Keratinocyte (primary cell): Measurements from ENCODE around the gene HERC3. TPM values are rescaled to one million over a fixed set of nuclear protein-coding genes. Genes with fewer than 3 reads are reported as not detected.

Experiments used
- DNase-seq: peaks from one replicate; pipeline ENCODE4 v3.0.0-alpha.2; 2011; ENCODE audit warnings: low read depth, missing footprints, low spot score
- FAIRE-seq: peaks from 2 replicates; lab custom pipeline; 2011; peaks lifted over from hg19 to GRCh38; lab: Jason Lieb, UNC
- H2AFZ ChIP-seq: 2 replicates; pipeline ENCODE4 v1.6.0; 2012; ENCODE audit warnings: low read length, control low read depth, inconsistent platforms; ENCODE audit not compliant: control insufficient read depth
- H3K27ac ChIP-seq: 2 replicates; pipeline ENCODE4 v1.5.1; 2011; ENCODE audit warnings: low read length; ENCODE audit not compliant: control insufficient read depth, insufficient read depth
- H3K27me3 ChIP-seq: 3 replicates; pipeline ENCODE4 v1.6.0; 2011; ENCODE audit warnings: low read length; ENCODE audit not compliant: control insufficient read depth, insufficient read depth; ENCODE audit errors: extremely low read depth
- H3K36me3 ChIP-seq, 2 experiments: 2 replicates in 1 of 2; 3 replicates in 1 of 2; pipeline ENCODE4 v1.5.1; 2011; ENCODE audit warnings: low read length in 2 of 2, mild to moderate bottlenecking in 1 of 2; ENCODE audit not compliant: control insufficient read depth in 2 of 2, insufficient read depth in 2 of 2; ENCODE audit errors: extremely low read depth in 1 of 2
- H3K4me1 ChIP-seq: 3 replicates; pipeline ENCODE4 v1.5.1; 2011; ENCODE audit warnings: low read length; ENCODE audit not compliant: control insufficient read depth, insufficient read depth; ENCODE audit errors: extremely low read depth
- H3K4me2 ChIP-seq: 3 replicates; pipeline ENCODE4 v1.6.0; 2011; ENCODE audit warnings: low read depth, low read length; ENCODE audit not compliant: control insufficient read depth, insufficient read depth; ENCODE audit errors: extremely low read depth
- H3K4me3 ChIP-seq, 3 experiments: fragments of 200-600 bp in 1 of 3; sonication (generic) in 1 of 3; 2 replicates in 2 of 3; 3 replicates in 1 of 3; pipeline ENCODE4 v1.5.1; 2011 to 2016; ENCODE audit warnings: low read length in 3 of 3, mild to moderate bottlenecking in 3 of 3, control low read depth in 2 of 3, inconsistent platforms in 1 of 3, low read depth in 1 of 3, mixed read lengths in 1 of 3, mixed run types in 1 of 3, moderate library complexity in 1 of 3; ENCODE audit not compliant: control insufficient read depth in 2 of 3, insufficient read depth in 2 of 3; ENCODE audit errors: extremely low read depth in 1 of 3
- H3K79me2 ChIP-seq: 2 replicates; pipeline ENCODE4 v1.6.0; 2012; ENCODE audit warnings: low read length; ENCODE audit not compliant: control insufficient read depth, insufficient read depth
- H3K9ac ChIP-seq: 3 replicates; pipeline ENCODE4 v1.6.0; 2011; ENCODE audit warnings: low read length; ENCODE audit not compliant: control insufficient read depth, insufficient read depth; ENCODE audit errors: extremely low read depth
- H3K9me1 ChIP-seq: 3 replicates; pipeline ENCODE4 v1.6.0; 2011; ENCODE audit warnings: low read length; ENCODE audit not compliant: control insufficient read depth, insufficient read depth; ENCODE audit errors: extremely low read depth
- H3K9me3 ChIP-seq: 2 replicates; pipeline ENCODE4 v1.5.1; 2012; ENCODE audit warnings: low read depth, low read length; ENCODE audit not compliant: control insufficient read depth
- H4K20me1 ChIP-seq: 3 replicates; pipeline ENCODE4 v1.6.0; 2011; ENCODE audit warnings: low read length; ENCODE audit not compliant: control insufficient read depth, insufficient read depth; ENCODE audit errors: extremely low read depth
- CTCF ChIP-seq, 3 experiments: IDR thresholded peaks in 1 of 3; conservative IDR thresholded peaks in 1 of 3; optimal IDR thresholded peaks in 1 of 3; 2 replicates in 2 of 3; 3 replicates in 1 of 3; pipeline versions ENCODE3 to v1.5.1; 2011; ENCODE audit warnings: low read length in 3 of 3, mild to moderate bottlenecking in 3 of 3, moderate library complexity in 2 of 3, control low read depth in 1 of 3, inconsistent platforms in 1 of 3; ENCODE audit not compliant: insufficient read depth in 2 of 3; ENCODE audit errors: extremely low read depth in 1 of 3
- EZH2 ChIP-seq: IDR thresholded peaks from one replicate; pipeline ENCODE4 v1.6.1; 2012; ENCODE audit warnings: inconsistent platforms, mild to moderate bottlenecking, low read length, moderate library complexity
- dilution Hi-C: fragments of 300-500 bp; cut with MboI; formaldehyde crosslinking; loops from one replicate; pipeline ENCODE4 v1.7.0; 2020; ENCODE audit warnings: low sequenced_read_pairs; ENCODE audit not compliant: extremely low pct_ligation_motif_present
- polyA plus RNA-seq, 5 experiments: library from polyadenylated mRNA; depleted of rRNA in 3 of 5; stranded (reverse) in 3 of 5; stranded (forward) in 1 of 5; unstranded in 1 of 5; fragments of >200 nt; gene quantifications; 1 replicate in 1 of 5; 2 replicates in 3 of 5; 3 replicates in 1 of 5; pipeline versions ENCODE4 v1.2.1 to v1.2.3, GENCODE V29; 2011 to 2012; ENCODE audit warnings: missing spikeins in 2 of 5, low read depth in 1 of 5, low replicate concordance in 1 of 5

Gene HERC3
- polyA plus RNA-seq, 1 donor (not counting 4 experiments of a cell fraction or from before 2014, with no cell fraction given), result 26.3 TPM

- Histone ChIP-seq H3K4me2 (peak overlapping the region; percentile 83), H3K9me1 (no peaks in the 10 kb centered on the region), H4K20me1 (no peaks in the 10 kb centered on the region), H3K79me2 (peaks cover 47% of the 10 kb centered on the region), H3K9ac (peak overlapping the region; percentile 72), H3K4me3 (peak overlapping the region in 2 of 3 experiments; percentile 31 to 32), H3K9me3 (no peaks in the 10 kb centered on the region), H3K36me3 (peaks cover 6 to 11% of the 10 kb centered on the region in 2 experiments), H3K27ac (peak overlapping the region; percentile 93), H3K27me3 (no peaks in the 10 kb centered on the region), H3K4me1 (peaks cover 51% of the 10 kb centered on the region), H2AFZ (no peak overlapping the region)
- TF ChIP-seq CTCF (optimal IDR thresholded peaks at IDR 0.05 in 1 of 3, IDR thresholded peaks at IDR 0.05 in 1 of 3, conservative IDR thresholded peaks at IDR 0.05 in 1 of 3; ENCODE audit: extremely low read depth in 1 of 3, insufficient read depth in 2 of 3, low read length in 3 of 3) (no peak), EZH2 (no peak)
- FAIRE-seq (peak; percentile 81), DNase-seq (peak; percentile 42)
- dilution Hi-C loops, result no loop called here
Observed at GRCh38 chr4:88600176-88600838, 8.0 kb downstream of the HERC3 start.

- Histone ChIP-seq H3K4me2 (no peak overlapping the region), H3K9me1 (no peaks in the 10 kb centered on the region), H3K9ac (no peak overlapping the region), H4K20me1 (no peaks in the 10 kb centered on the region), H3K79me2 (peaks cover 32% of the 10 kb centered on the region), H3K27ac (no peak overlapping the region), H3K36me3 (peaks cover 8 to 17% of the 10 kb centered on the region in 2 experiments), H3K4me1 (peaks cover 66% of the 10 kb centered on the region), H2AFZ (no peak overlapping the region), H3K4me3 (no peak overlapping the region), H3K9me3 (no peaks in the 10 kb centered on the region), H3K27me3 (no peaks in the 10 kb centered on the region)
- dilution Hi-C loops, result no loop called here
- FAIRE-seq, result no peak
- no peak for TF ChIP-seq CTCF (optimal IDR thresholded peaks at IDR 0.05 in 1 of 3, IDR thresholded peaks at IDR 0.05 in 1 of 3, conservative IDR thresholded peaks at IDR 0.05 in 1 of 3; ENCODE audit: extremely low read depth in 1 of 3, insufficient read depth in 2 of 3, low read length in 3 of 3)
- DNase-seq, result no peak
Observed at GRCh38 chr4:88604978-88605678, 12.8 kb downstream of the HERC3 start.
